NCI-H460 (cell line): Measurements from ENCODE around the gene GNG7. TPM values are rescaled to one million over a fixed set of nuclear protein-coding genes. Genes with fewer than 3 reads are reported as not detected.
"Not testable (repeated sequence)": the region's sequence is repeated elsewhere in the genome, so short reads cannot be mapped to it uniquely, and the experiment has no call there.

Experiments used
- DNase-seq: peaks from one replicate; pipeline ENCODE4 v3.0.0-alpha.2; 2016; ENCODE audit warnings: low read depth; ENCODE audit errors: extremely low read depth
- total RNA-seq: library from RNA; depleted of rRNA; stranded (reverse); fragments of >200 nt; shearing (Covaris generic); gene quantifications from 2 replicates; pipeline ENCODE4 v1.2.3, GENCODE V29; 2014

GNG7 gene
- total RNA-seq, 1 experiment from 2014 or later = not detected

DNA sequence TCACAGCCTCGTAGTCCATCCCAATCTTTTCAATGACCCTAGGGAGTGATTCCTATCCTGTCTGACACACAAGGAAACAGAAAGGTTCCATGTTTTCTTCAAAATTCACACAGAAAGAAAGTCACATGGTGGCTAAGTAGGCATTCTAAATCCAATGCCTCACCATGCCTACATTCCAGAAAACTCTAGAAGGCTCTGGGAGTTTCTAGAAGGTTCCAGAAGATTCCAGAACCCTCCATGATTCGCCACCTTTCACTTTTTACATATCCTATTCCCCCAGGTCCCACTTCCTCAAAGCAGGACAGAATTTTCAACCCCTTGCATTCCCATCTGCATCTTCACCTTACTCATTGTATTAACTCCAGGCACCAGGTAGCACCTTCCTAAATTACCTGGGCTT lies 23.1 kb downstream of the GNG7 start:
- DNase-seq = no peak

DNA sequence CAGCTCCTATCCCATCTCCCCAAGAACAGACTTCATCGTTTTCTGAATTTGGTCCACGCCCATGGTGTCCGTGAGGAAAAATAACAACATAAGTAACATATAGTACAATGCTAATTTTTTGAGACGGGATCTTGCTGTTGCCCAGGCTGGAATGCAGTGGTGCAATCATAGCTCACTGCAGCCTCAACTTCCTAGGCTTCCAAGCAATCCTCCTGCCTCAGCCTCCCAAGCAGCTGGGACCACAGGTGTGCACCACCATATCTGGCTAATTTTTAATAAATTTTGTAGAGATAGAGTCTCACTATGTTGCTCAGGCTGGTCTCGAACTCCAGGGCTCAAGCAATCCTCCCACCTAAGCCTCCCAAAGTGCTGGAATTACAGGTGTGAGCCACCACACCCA lies 23.5 kb downstream of the GNG7 start:
- DNase-seq = not testable (repeated sequence)

GRCh38 chr19:2678044-2678671 lies 24.3 kb downstream of the GNG7 start:
- DNase-seq = no peak

- no peak for DNase-seq
These were observed 25.7 kb downstream of the GNG7 start for GRCh38 chr19:2676823-2677222.

- DNase-seq = no peak
These were observed 26.6 kb downstream of the GNG7 start for GRCh38 chr19:2675892-2676291.

DNA sequence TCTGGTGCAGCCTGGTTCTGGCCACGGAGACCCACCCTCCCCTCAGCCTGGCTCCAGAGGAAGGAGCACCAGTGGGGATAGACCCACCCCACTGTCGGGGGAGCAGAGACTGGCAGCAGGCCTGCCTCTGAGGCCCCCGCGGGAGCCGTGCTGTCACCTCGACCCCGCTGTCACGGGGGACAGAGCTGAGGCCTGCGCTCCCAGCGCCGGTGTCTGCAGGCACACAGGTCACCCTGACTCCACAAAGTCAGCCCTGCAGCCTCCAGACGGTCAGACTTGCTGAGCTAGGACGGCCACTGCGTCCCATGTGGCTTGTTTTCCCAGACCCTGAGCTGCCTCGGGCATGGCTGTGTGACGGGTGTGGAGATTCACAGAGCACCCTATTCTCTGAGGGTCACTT lies 32.3 kb downstream of the GNG7 start:
- no peak for DNase-seq

DNA sequence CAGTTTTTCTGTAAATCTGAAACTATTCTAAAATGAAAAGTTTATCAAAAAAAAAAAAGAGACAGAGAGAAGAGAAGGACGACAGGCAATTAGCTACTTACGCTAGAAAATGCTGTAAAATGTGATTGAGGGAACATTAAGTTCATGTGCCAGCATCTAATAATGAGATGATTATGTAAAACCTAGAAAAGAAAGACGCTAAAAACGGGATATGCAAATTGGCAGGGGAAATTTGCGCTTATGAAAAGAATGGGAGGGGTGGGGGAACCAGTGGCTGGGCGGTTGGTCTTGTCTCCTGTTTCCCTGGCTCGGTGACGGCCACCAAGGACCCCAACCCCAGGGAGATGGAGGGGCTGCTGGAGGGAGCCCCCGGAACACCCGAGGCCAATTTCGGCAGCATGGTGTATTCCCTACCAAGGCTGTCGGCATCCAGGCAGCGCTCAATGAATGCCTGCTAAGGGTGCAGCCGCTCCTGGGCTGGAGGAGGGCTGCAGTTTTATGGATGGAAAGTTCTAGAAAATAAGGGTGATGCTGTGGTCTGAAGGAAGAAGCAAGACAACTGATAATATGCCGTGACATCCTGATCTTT lies 34.2 kb downstream of the GNG7 start:
- DNase-seq = no peak

DNA sequence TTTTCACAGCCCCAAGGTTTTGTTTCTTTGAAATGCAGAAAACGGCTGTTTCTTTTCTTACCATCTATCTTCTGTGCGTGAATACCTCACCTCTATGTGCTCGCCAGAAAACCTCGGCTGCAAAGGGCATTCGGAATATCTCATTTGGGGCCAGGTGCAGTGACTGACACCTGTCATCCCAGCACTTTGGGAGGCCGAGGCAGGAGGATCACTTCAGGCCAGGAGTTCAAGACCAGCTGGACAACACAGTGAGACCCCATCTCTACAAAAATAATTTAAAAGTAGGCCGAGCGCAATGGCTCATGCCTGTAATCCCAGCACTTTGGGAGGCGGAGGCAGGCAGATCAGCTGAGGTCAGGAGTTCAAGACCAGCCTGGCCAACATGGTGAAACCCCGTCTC lies 35.1 kb downstream of the GNG7 start:
- not testable (repeated sequence) for DNase-seq

DNA sequence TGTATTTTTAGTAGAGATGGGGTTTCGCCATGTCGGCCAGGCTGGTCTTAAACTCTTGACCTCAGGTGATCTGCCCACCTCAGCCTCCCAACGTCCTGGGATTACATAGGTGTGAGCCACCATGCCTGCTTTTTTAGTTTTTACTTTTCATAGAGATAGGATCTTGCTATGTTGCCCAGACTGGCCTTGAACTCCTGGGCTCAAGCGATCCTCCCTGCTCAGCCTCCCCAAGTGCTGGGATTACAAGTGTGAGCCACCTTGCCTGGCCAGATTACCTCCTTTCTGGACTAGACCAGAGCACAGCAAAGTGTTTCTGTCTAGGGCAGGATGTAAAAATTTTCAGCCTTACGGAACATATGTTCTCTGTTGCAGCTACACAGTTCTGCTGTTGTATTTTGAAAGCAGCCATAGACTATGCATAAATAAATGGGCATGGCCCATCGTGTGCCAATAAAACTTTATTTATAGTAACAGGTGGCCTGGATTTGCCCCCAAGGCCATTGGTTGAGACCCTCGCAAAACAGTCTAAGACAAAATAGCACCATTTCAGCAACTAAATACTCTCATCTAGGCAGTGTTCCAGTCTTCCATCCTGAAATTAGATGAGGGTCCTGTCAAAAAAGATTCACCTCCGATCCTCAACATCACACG lies 36.0 kb downstream of the GNG7 start:
- DNase-seq = no peak

GRCh38 chr19:2665103-2665502 lies 37.4 kb downstream of the GNG7 start:
- DNase-seq = no peak

GRCh38 chr19:2663920-2664571 lies 38.4 kb downstream of the GNG7 start:
- DNase-seq = no peak

GRCh38 chr19:2661615-2662014 lies 40.9 kb downstream of the GNG7 start:
- DNase-seq = no peak

GRCh38 chr19:2659856-2660432 lies 42.5 kb downstream of the GNG7 start:
- no peak for DNase-seq

DNA sequence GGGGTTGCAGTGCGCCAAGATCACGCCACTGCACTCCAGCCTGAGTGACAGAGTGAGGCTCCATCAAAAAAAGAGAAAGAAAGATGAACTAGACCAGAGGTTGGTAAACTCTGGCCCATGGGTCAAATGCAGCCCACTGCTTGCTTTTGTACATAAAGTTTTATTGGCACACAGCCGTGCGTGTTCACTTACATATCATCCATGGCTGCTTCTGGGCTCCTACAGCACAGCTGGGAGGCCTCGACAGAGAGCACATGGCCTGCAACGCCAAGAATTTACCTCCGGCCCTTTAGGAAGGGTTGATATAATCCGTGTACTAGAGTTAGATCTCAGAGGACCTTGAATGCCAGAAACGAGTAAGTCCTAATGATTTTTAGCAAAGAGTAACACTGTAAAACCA lies 46.0 kb downstream of the GNG7 start:
- no peak for DNase-seq

- no peak for DNase-seq
These were observed 48.5 kb downstream of the GNG7 start for GRCh38 chr19:2653710-2654707.

- no peak for DNase-seq
These were observed 49.3 kb downstream of the GNG7 start for GRCh38 chr19:2653218-2653617.

- DNase-seq = no peak
These were observed 49.9 kb downstream of the GNG7 start for GRCh38 chr19:2652504-2653099.

GRCh38 chr19:2651002-2651733 lies 51.3 kb downstream of the GNG7 start:
- not testable (repeated sequence) for DNase-seq

GRCh38 chr19:2650515-2650914 lies 52.0 kb downstream of the GNG7 start:
- no peak for DNase-seq
